ENCODE measurements around the gene DCDC1. TPM values are rescaled to one million over a fixed set of nuclear protein-coding genes. Genes with fewer than 3 reads are reported as not detected.

Gene DCDC1
- total RNA-seq, 6 donors from 2014 or later, result 0.11 to 25.2 (median 3.3) TPM

- TF ChIP-seq EP300 (IDR thresholded peaks at IDR 0.05) (no peak), POLR2A (IDR thresholded peaks at IDR 0.05) (no peak), POLR2AphosphoS5 (IDR thresholded peaks at IDR 0.05) (no peak)
- TF ChIP-seq, protein P1, sequence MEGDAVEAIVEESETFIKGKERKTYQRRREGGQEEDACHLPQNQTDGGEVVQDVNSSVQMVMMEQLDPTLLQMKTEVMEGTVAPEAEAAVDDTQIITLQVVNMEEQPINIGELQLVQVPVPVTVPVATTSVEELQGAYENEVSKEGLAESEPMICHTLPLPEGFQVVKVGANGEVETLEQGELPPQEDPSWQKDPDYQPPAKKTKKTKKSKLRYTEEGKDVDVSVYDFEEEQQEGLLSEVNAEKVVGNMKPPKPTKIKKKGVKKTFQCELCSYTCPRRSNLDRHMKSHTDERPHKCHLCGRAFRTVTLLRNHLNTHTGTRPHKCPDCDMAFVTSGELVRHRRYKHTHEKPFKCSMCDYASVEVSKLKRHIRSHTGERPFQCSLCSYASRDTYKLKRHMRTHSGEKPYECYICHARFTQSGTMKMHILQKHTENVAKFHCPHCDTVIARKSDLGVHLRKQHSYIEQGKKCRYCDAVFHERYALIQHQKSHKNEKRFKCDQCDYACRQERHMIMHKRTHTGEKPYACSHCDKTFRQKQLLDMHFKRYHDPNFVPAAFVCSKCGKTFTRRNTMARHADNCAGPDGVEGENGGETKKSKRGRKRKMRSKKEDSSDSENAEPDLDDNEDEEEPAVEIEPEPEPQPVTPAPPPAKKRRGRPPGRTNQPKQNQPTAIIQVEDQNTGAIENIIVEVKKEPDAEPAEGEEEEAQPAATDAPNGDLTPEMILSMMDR (IDR thresholded peaks at IDR 0.05), result no peak
- ATAC-seq (ENCODE audit: low FRiP score in 2 of 2) (no peak), DNase-seq (no peak)
These were observed 552.3 kb downstream of the DCDC1 start for GRCh38 chr11:30816959-30817880.

GRCh38 chr11:30815619-30816018 lies 553.9 kb downstream of the DCDC1 start:
- H3K27ac ChIP-seq, result no peak overlapping the region
- no peak for ATAC-seq (ENCODE audit: low FRiP score in 2 of 2)
- no peak overlapping the region for H3K4me3 ChIP-seq
- no peaks in the 10 kb centered on the region for H3K36me3 ChIP-seq
- 81 to 83% methylated on average over 4 of the region's 4 CpGs for WGBS, 2 donors
- H3K4me1 ChIP-seq, result no peaks in the 10 kb centered on the region
- H3K27me3 ChIP-seq, result no peaks in the 10 kb centered on the region
- H3K9me3 ChIP-seq, result no peaks in the 10 kb centered on the region
- TF ChIP-seq POLR2A (IDR thresholded peaks at IDR 0.05) (no peak), EP300 (IDR thresholded peaks at IDR 0.05) (no peak), POLR2AphosphoS5 (IDR thresholded peaks at IDR 0.05) (no peak)
- TF ChIP-seq, protein P1 (IDR thresholded peaks at IDR 0.05), result no peak
- no peak for DNase-seq

More at GRCh38 chr11:30816959-30817880, 552.3 kb downstream of the DCDC1 start:
- no peaks in the 10 kb centered on the region for H3K27me3 ChIP-seq
- no peak overlapping the region for H3K27ac ChIP-seq
- no peak overlapping the region for H3K4me3 ChIP-seq
- no peaks in the 10 kb centered on the region for H3K4me1 ChIP-seq
- 29 to 80% methylated on average over 4 of the region's 4 CpGs for WGBS, 2 donors
- H3K9me3 ChIP-seq, result no peaks in the 10 kb centered on the region
- H3K36me3 ChIP-seq, result no peaks in the 10 kb centered on the region

GRCh38 chr11:30814737-30815136 lies 554.8 kb downstream of the DCDC1 start:
- Histone ChIP-seq H3K9me3 (no peaks in the 10 kb centered on the region), H3K4me3 (no peak overlapping the region), H3K27ac (no peak overlapping the region), H3K27me3 (no peaks in the 10 kb centered on the region), H3K36me3 (no peaks in the 10 kb centered on the region), H3K4me1 (no peaks in the 10 kb centered on the region)
- WGBS, 2 donors, result 97 to 100% methylated on average over 1 of the region's 1 CpG
- TF ChIP-seq POLR2AphosphoS5 (IDR thresholded peaks at IDR 0.05) (no peak), POLR2A (IDR thresholded peaks at IDR 0.05) (no peak), EP300 (IDR thresholded peaks at IDR 0.05) (no peak)
- TF ChIP-seq, protein P1 (IDR thresholded peaks at IDR 0.05), result no peak
- ATAC-seq (ENCODE audit: low FRiP score in 2 of 2) (no peak), DNase-seq (no peak)

Other genes with a start within 250 kb of the DCDC1 start
- gene DNAJC24, start 121 bp upstream of the DCDC1 start, total RNA-seq, result 10 to 100 TPM in 5 of 6 donors, 1 to 10 TPM in 1; 3.2 to 32.5 (median 15.9) TPM
- gene IMMP1L, start 139.9 kb upstream of the DCDC1 start, total RNA-seq, result 10 to 100 TPM in 4 of 6 donors, 1 to 10 TPM in 2; 2.9 to 38.2 (median 14.2) TPM
- 10 to 100 TPM in 5 of 6 donors, 1 to 10 TPM in 1; 6.3 to 34.7 (median 18.6) TPM for gene ELP4, start 140.0 kb upstream of the DCDC1 start, total RNA-seq